ENCODE results near the gene JAK2. TPM values are rescaled to one million over a fixed set of nuclear protein-coding genes. Genes with fewer than 3 reads are reported as not detected.

Gene JAK2
- total and polyA plus RNA-seq, 9 of the 15 experiments (the other 6 are each of a cell fraction or from before 2014, with no cell fraction given): 4.7 to 23.4 (median 15.3) TPM

- Histone ChIP-seq H3K4me1 (replicated peaks in 1 of 2; ENCODE audit: control insufficient read depth in 2 of 2, insufficient read depth in 2 of 2, low read length in 2 of 2) (peaks cover 3 to 25% of the 10 kb centered on the region in 2 experiments; a peak in 3 of 5 replicates), H3K9me3 (replicated peaks; ENCODE audit: control insufficient read depth, insufficient read depth, low read depth, low read length) (no peaks in the 10 kb centered on the region), H3K27me3 (ENCODE audit: control insufficient read depth in 2 of 2, insufficient read depth in 2 of 2, low read length in 2 of 2) (no peaks in the 10 kb centered on the region), H3K9me1 (ENCODE audit: control insufficient read depth, insufficient read depth, low read length) (no peaks in the 10 kb centered on the region), H3K9ac (ENCODE audit: insufficient read depth in 1 of 2, low read depth in 2 of 2, low read length in 2 of 2) (no peak overlapping the region), H3K79me2 (ENCODE audit: control insufficient read depth, insufficient read depth, low read length) (no peaks in the 10 kb centered on the region), H3K27ac (ENCODE audit: extremely low read depth, low read depth, low read length) (no peak overlapping the region), H2AFZ (ENCODE audit: low read depth, low read length) (no peak overlapping the region), H3K4me2 (ENCODE audit: insufficient read depth, low read length) (no peak overlapping the region), H3K36me3 (ENCODE audit: control insufficient read depth, insufficient read depth, low read length) (no peaks in the 10 kb centered on the region), H3K4me3 (no peak overlapping the region), H4K20me1 (replicated peaks; ENCODE audit: control insufficient read depth, insufficient read depth, low read length) (no peaks in the 10 kb centered on the region)
- no peak for ATAC-seq
- DNase-seq (ENCODE audit: extremely low read depth in 1 of 4, low spot score in 3 of 4): no peak
- in situ Hi-C loops (cut with MboI): no loop called here
- 76% methylated on average over 2 of the region's 3 CpGs for WGBS (ENCODE audit: insufficient coverage, low coverage, missing lambda C conversion rate)
- BruUV-seq (replicated peaks): no TSS peak
- no peak for FAIRE-seq
- POLR2A ChIA-PET: no interaction called here
- intact Hi-C loops (cut with micrococcal nuclease): no loop called here
- CTCF ChIA-PET (ENCODE audit: low intra/inter-chr PET ratio): interaction anchor here (0.5 kb wide), 1 partner anchor 570 kb away, joined by 6 read pairs; no protein-coding TSS in a partner anchor
- TF ChIP-seq BACH1 (tag; IDR thresholded peaks at IDR 0.05) (no peak), FOXP1 (CRISPR knock-in tag; IDR thresholded peaks at IDR 0.05) (no peak), NFIC (IDR thresholded peaks at IDR 0.05) (no peak), MIER1 (IDR thresholded peaks at IDR 0.05; ENCODE audit: low read depth) (no peak), ADNP (tag; IDR thresholded peaks at IDR 0.05) (no peak), ZNF121 (CRISPR knock-in tag; conservative IDR thresholded peaks at IDR 0.05) (no peak), HDAC1 (IDR thresholded peaks at IDR 0.05) (no peak), ZNF146 (CRISPR knock-in tag; IDR thresholded peaks at IDR 0.05; ENCODE audit: unreplicated experiment) (no peak)
Observed at GRCh38 chr9:4936277-4936676, 48.8 kb upstream of the JAK2 start.

DNA sequence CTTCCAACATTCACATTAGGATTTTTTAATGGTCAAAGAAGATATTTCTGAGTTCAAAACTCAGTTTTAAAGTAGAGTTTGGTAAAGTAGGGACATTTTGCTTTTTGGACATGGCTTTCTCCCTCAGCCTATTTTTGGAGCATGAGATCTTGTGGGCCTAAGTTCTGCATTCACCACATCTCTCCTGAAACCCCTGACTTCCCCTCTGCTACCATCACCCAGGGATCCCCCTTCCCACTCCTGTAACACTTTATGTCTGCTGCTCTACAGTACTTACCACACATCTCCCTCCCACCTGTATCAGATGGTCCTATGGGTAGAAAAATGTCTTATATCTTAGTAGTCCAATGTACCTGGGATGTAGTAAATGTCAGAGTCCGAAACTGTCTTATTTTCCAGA lies 48.2 kb upstream of the JAK2 start:
- Histone ChIP-seq H3K27me3 (ENCODE audit: control insufficient read depth in 2 of 2, insufficient read depth in 2 of 2, low read length in 2 of 2) (no peaks in the 10 kb centered on the region), H4K20me1 (replicated peaks; ENCODE audit: control insufficient read depth, insufficient read depth, low read length) (no peaks in the 10 kb centered on the region), H2AFZ (ENCODE audit: low read depth, low read length) (no peak overlapping the region), H3K27ac (ENCODE audit: extremely low read depth, low read depth, low read length) (no peak overlapping the region), H3K9ac (ENCODE audit: insufficient read depth in 1 of 2, low read depth in 2 of 2, low read length in 2 of 2) (no peak overlapping the region), H3K4me1 (replicated peaks in 1 of 2; ENCODE audit: control insufficient read depth in 2 of 2, insufficient read depth in 2 of 2, low read length in 2 of 2) (peaks cover 3 to 25% of the 10 kb centered on the region in 2 experiments; a peak in 3 of 5 replicates), H3K4me3 (no peak overlapping the region), H3K9me1 (ENCODE audit: control insufficient read depth, insufficient read depth, low read length) (no peaks in the 10 kb centered on the region), H3K79me2 (ENCODE audit: control insufficient read depth, insufficient read depth, low read length) (no peaks in the 10 kb centered on the region), H3K4me2 (ENCODE audit: insufficient read depth, low read length) (no peak overlapping the region), H3K9me3 (replicated peaks; ENCODE audit: control insufficient read depth, insufficient read depth, low read depth, low read length) (no peaks in the 10 kb centered on the region), H3K36me3 (ENCODE audit: control insufficient read depth, insufficient read depth, low read length) (no peaks in the 10 kb centered on the region)
- CTCF ChIA-PET (ENCODE audit: low intra/inter-chr PET ratio): no interaction called here
- in situ Hi-C loops (cut with MboI): no loop called here
- POLR2A ChIA-PET: interaction anchor here (0.6 kb wide), 1 partner anchor 36 kb away, joined by 3 read pairs; no protein-coding TSS in a partner anchor
- DNase-seq (ENCODE audit: extremely low read depth in 1 of 4, low spot score in 3 of 4): no peak
- no peak for ATAC-seq
- no TSS peak for BruUV-seq (replicated peaks)
- FAIRE-seq: no peak
- WGBS (ENCODE audit: insufficient coverage, low coverage, missing lambda C conversion rate): 67% methylated on average over 1 of the region's 1 CpG
- intact Hi-C loops (cut with micrococcal nuclease): no loop called here
- no peak for TF ChIP-seq NONO (IDR thresholded peaks at IDR 0.05; ENCODE audit: low read depth in 2 of 2, low read length in 1 of 2)
- no peak for TF ChIP-seq CBX5 (IDR thresholded peaks at IDR 0.05; ENCODE audit: borderline replicate concordance, low read depth)
